Heart left ventricle (tissue), 16 donors: ENCODE measurements around the gene C2CD5. TPM values are rescaled to one million over a fixed set of nuclear protein-coding genes. Genes with fewer than 3 reads are reported as not detected.

Source experiments
- ATAC-seq, 4 donors: fragments of 200-7000 bp; cut with Tn5 transposase; one replicate each; pipeline ENCODE4 v1.9.1; 2020 to 2022; ENCODE audit warnings: moderate library complexity in 4 of 4, mild to moderate bottlenecking in 3 of 4, moderate number of reproducible peaks in 1 of 4
- DNase-seq, 5 donors: peaks; one replicate each; pipeline ENCODE4 v3.0.0-alpha.2; 2020
- H3K27ac ChIP-seq, 12 donors: fragments of 200-600 bp; sonication (generic) in 4 of 12; one replicate each; pipeline versions ENCODE4 v1.5.0 to v1.8.0; 2016 to 2022; ENCODE audit warnings: mild to moderate bottlenecking in 2 of 12
- H3K27me3 ChIP-seq, 9 donors: fragments of 200-600 bp; sonication (generic) in 2 of 9; one replicate each; pipeline versions ENCODE4 v1.5.1 to v1.8.0; 2016 to 2022; ENCODE audit warnings: mild to moderate bottlenecking in 3 of 9
- H3K36me3 ChIP-seq, 9 donors: fragments of 200-600 bp; sonication (generic) in 2 of 9; one replicate each; pipeline versions ENCODE4 v1.5.0 to v1.8.0; 2018 to 2022; ENCODE audit warnings: mild to moderate bottlenecking in 2 of 9
- H3K4me1 ChIP-seq, 12 donors: fragments of 200-600 bp; sonication (generic) in 4 of 12; one replicate each; pipeline versions ENCODE4 v1.5.0 to v1.8.0; 2016 to 2022; ENCODE audit warnings: mild to moderate bottlenecking in 3 of 12
- H3K4me3 ChIP-seq, 12 donors: fragments of 200-600 bp; sonication (generic) in 4 of 12; one replicate each; pipeline versions ENCODE4 v1.5.0 to v1.8.0; 2017 to 2022; ENCODE audit warnings: mild to moderate bottlenecking in 9 of 12, moderate library complexity in 4 of 12
- H3K9me3 ChIP-seq, 12 donors: fragments of 200-600 bp; sonication (generic) in 4 of 12; one replicate each; pipeline versions ENCODE4 v1.5.0 to v1.8.0; 2016 to 2022; ENCODE audit warnings: mild to moderate bottlenecking in 1 of 12
- CTCF ChIP-seq, 12 donors: fragments of 200-600 bp; sonication (generic) in 4 of 12; IDR thresholded peaks; one replicate each; pipeline versions ENCODE4 v1.5.0 to v1.8.0; 2018 to 2022; ENCODE audit warnings: antibody characterized with exemption in 12 of 12, mild to moderate bottlenecking in 5 of 12
- POLR2A ChIP-seq, 2 donors: fragments of 450-650 bp; IDR thresholded peaks; one replicate each; pipeline ENCODE4 v1.6.1; 2017; ENCODE audit warnings: antibody characterized with exemption in 2 of 2, mild to moderate bottlenecking in 2 of 2, moderate library complexity in 2 of 2
- WGBS, 4 donors: extraction: QIAGEN DNeasy Blood & Tissue Kit in 2 of 4; methylation state at CpG; one replicate each; pipeline versions ENCODE4 v1.1.5 to v1.1.7; 2013 to 2018; 5-methylcytosine and 5-hydroxymethylcytosine counted together
- intact Hi-C, 10 donors: fragments of 100-400 bp; cut with DNase I; formaldehyde crosslinking; loops; one replicate each; pipeline versions ENCODE4 v1.11.1 to v1.14.2; 2022
- polyA plus RNA-seq, 2 donors: library from polyadenylated mRNA; stranded (reverse); fragments of 200-250 nt; gene quantifications; one replicate each; pipeline ENCODE4 v1.2.3, GENCODE V29; 2013
- total RNA-seq, 9 donors: library from RNA; depleted of rRNA in 2 of 9; stranded (reverse); fragments of >200 nt in 2 of 9; fragmentation: NEBNext Ultra II Directional in 3 of 9; extraction: Animal tissue kit (Norgen Biotek cat#: 25700) in 3 of 9; gene quantifications; one replicate each; pipeline versions ENCODE4 v1.1.0 to v1.2.4, GENCODE V29; 2016 to 2023
- donor health status: ischemic (EF 13 %, LVEDD 7.1; RV severe dilation, severe dysfunction).
- donor health status: healthy with polysubstance abuse.
- donor health status: DM: no; HTN: yes; CAD: no.
- donor health status: DM: no; HTN: no; CAD: no.
- donor health status: ischemic (EF 25% LVEDD 6.9; RV normal size, moderate dysfunction).
- donor health status: ischemic (EF 25% LVEDD 5.7; RV mildly dilated, moderate dysfunction).
- donor health status: healthy.
- donor health status: DM: yes; HTN: yes; CAD: no.
- donor health status: ischemic (EF 35%, LVEDD 5.7; RV mildly dilated, moderate dysfunction).
- donor health status: nonischemic (EF 11% LVEDD 7.7; RV severe dilation, severe dysfunction).
- donor health status: DM: yes; HTN: yes; CAD: no.
- donor health status: PGD.
- donor health status: ischemic (EF 29% LVEDD 5.4; RV normal size, mild dysfunction).
- donor health status: nonischemic (EF 23%, LVEDD 6.1; RV moderate dilation, normal function).

The C2CD5 gene
- total and polyA plus RNA-seq, 11 donors, result 6.6 to 28.0 (median 17.3) TPM

GRCh38 chr12:22480016-22480415 is 64.3 kb downstream of the C2CD5 start:
- intact Hi-C loops, result no loop called here

GRCh38 chr12:22477894-22478287 is 66.5 kb downstream of the C2CD5 start:
- WGBS, 4 donors, result 59 to 78% (median 67%) methylated on average over 2 of the region's 2 CpGs
- H3K4me1 ChIP-seq, result peaks cover 0 to 6% (median 0%) of the 10 kb centered on the region in 12 donors
- no peak for DNase-seq
- intact Hi-C loops, result no loop called here
- no peak overlapping the region for H3K4me3 ChIP-seq
- H3K27ac ChIP-seq, result no peak overlapping the region
- H3K36me3 ChIP-seq, result peaks cover 0 to 68% (median 52%) of the 10 kb centered on the region in 9 donors
- H3K9me3 ChIP-seq, result no peaks in the 10 kb centered on the region
- TF ChIP-seq CTCF (IDR thresholded peaks at IDR 0.05), result no peak
- TF ChIP-seq POLR2A (IDR thresholded peaks at IDR 0.05), result no peak
- no peak for ATAC-seq
- H3K27me3 ChIP-seq, result no peaks in the 10 kb centered on the region

More at GRCh38 chr12:22480016-22480415, 64.3 kb downstream of the C2CD5 start:
- Histone ChIP-seq H3K36me3 (peaks cover 0 to 68% (median 54%) of the 10 kb centered on the region in 9 donors), H3K9me3 (no peaks in the 10 kb centered on the region), H3K4me1 (peaks cover 0 to 6% (median 0%) of the 10 kb centered on the region in 12 donors), H3K27ac (no peak overlapping the region), H3K27me3 (no peaks in the 10 kb centered on the region), H3K4me3 (no peak overlapping the region)
- ATAC-seq (no peak), DNase-seq (no peak)
- TF ChIP-seq POLR2A (IDR thresholded peaks at IDR 0.05), result no peak
- no peak for TF ChIP-seq CTCF (IDR thresholded peaks at IDR 0.05)
- 53 to 60% (median 55%) methylated on average over 3 of the region's 3 CpGs for whole genome bisulfite sequencing, 4 donors

- DNase-seq (no peak), ATAC-seq (peak in 1 of 4 donors; percentile 39)
- WGBS, 4 donors, result 56 to 66% (median 62%) methylated on average over 4 of the region's 4 CpGs
- intact Hi-C loops, result no loop called here
- no peak overlapping the region for H3K27ac ChIP-seq
- TF ChIP-seq CTCF (IDR thresholded peaks at IDR 0.05) (no peak), POLR2A (IDR thresholded peaks at IDR 0.05) (no peak)
- H3K4me3 ChIP-seq, result no peak overlapping the region
- peaks cover 0 to 68% (median 52%) of the 10 kb centered on the region in 9 donors for H3K36me3 ChIP-seq
- H3K9me3 ChIP-seq, result no peaks in the 10 kb centered on the region
- H3K27me3 ChIP-seq, result no peaks in the 10 kb centered on the region
- peaks cover 0 to 6% (median 0%) of the 10 kb centered on the region in 12 donors for H3K4me1 ChIP-seq
These were observed 67.0 kb downstream of the C2CD5 start for GRCh38 chr12:22477166-22477893.

GRCh38 chr12:22476133-22476532 is 68.2 kb downstream of the C2CD5 start:
- peaks cover 0 to 68% (median 51%) of the 10 kb centered on the region in 9 donors for H3K36me3 ChIP-seq
- no peak for ATAC-seq
- H3K4me3 ChIP-seq, result no peak overlapping the region
- no peaks in the 10 kb centered on the region for H3K9me3 ChIP-seq
- H3K27ac ChIP-seq, result no peak overlapping the region
- no peak for DNase-seq
- H3K27me3 ChIP-seq, result no peaks in the 10 kb centered on the region
- intact Hi-C loops, result no loop called here
- TF ChIP-seq POLR2A (IDR thresholded peaks at IDR 0.05) (no peak), CTCF (IDR thresholded peaks at IDR 0.05) (no peak)
- peaks cover 0 to 6% (median 0%) of the 10 kb centered on the region in 12 donors for H3K4me1 ChIP-seq
